ENCODE results near the gene CNTNAP2. TPM values are rescaled to one million over a fixed set of nuclear protein-coding genes. Genes with fewer than 3 reads are reported as not detected.

Gene CNTNAP2
- total RNA-seq, 1 donor from 2014 or later: 5.4 TPM

GRCh38 chr7:146557971-146558469 lies 441.4 kb downstream of the CNTNAP2 start:
- peaks cover 8% of the 10 kb centered on the region for H3K9me3 Mint-ChIP-seq (ENCODE audit: unreplicated experiment)
- H3K27ac Mint-ChIP-seq (ENCODE audit: unreplicated experiment): no peak overlapping the region
- H3K36me3 Mint-ChIP-seq (ENCODE audit: low read depth, unreplicated experiment): no peaks in the 10 kb centered on the region
- no peaks in the 10 kb centered on the region for H3K4me1 Mint-ChIP-seq (ENCODE audit: unreplicated experiment)
- TF ChIP-seq, protein P1, sequence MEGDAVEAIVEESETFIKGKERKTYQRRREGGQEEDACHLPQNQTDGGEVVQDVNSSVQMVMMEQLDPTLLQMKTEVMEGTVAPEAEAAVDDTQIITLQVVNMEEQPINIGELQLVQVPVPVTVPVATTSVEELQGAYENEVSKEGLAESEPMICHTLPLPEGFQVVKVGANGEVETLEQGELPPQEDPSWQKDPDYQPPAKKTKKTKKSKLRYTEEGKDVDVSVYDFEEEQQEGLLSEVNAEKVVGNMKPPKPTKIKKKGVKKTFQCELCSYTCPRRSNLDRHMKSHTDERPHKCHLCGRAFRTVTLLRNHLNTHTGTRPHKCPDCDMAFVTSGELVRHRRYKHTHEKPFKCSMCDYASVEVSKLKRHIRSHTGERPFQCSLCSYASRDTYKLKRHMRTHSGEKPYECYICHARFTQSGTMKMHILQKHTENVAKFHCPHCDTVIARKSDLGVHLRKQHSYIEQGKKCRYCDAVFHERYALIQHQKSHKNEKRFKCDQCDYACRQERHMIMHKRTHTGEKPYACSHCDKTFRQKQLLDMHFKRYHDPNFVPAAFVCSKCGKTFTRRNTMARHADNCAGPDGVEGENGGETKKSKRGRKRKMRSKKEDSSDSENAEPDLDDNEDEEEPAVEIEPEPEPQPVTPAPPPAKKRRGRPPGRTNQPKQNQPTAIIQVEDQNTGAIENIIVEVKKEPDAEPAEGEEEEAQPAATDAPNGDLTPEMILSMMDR (IDR thresholded peaks at IDR 0.05; ENCODE audit: unreplicated experiment): no peak
- H3K27me3 Mint-ChIP-seq (ENCODE audit: unreplicated experiment): no peaks in the 10 kb centered on the region
- no peak for DNase-seq (ENCODE audit: low spot score)
- H3K4me3 Mint-ChIP-seq (ENCODE audit: unreplicated experiment): no peak overlapping the region

DNA sequence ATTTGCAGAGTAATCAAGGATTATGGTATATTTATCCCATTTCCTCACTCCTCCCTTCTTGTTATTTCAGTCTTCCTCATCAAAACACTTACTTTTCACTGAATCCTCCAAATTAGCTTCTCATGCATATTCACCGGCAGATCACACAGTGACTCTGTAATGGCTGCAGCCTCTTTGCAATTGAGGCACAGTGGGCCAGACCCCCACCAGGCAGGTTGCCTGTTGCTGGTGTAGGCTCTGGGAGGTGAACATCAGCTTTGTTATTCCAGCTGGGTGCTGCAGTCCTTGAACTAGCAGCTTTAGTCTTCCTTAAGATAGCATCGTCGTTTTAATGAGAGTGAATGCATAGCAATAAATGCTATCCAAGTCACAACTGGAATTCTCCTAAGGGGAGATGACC lies 449.3 kb downstream of the CNTNAP2 start:
- DNase-seq (ENCODE audit: low spot score): no peak
- H3K36me3 Mint-ChIP-seq (ENCODE audit: low read depth, unreplicated experiment): no peaks in the 10 kb centered on the region

DNA sequence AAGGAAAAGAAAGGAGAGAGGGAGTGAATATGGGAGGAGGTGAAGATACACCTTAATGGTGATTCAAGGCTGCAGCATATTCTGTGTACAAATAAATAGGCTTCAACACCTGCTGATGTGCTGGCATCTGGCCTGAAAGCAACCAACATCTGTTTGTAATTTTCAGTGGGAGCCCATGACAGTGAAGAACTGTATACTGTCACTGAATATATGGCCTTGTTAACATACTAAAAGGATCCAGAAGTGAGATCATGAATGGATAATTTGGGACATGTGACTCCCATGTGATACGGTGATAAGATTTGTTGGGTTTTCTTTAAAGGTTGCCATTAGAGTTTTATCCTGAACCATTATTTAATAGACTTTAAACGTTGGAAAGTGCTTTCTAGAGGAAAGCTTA lies 459.3 kb downstream of the CNTNAP2 start:
- DNase-seq (ENCODE audit: low spot score): no peak
- no peaks in the 10 kb centered on the region for H3K27me3 Mint-ChIP-seq (ENCODE audit: unreplicated experiment)
- no peaks in the 10 kb centered on the region for H3K4me1 Mint-ChIP-seq (ENCODE audit: unreplicated experiment)
- H3K9me3 Mint-ChIP-seq (ENCODE audit: unreplicated experiment): no peaks in the 10 kb centered on the region
- no peak overlapping the region for H3K27ac Mint-ChIP-seq (ENCODE audit: unreplicated experiment)
- no peaks in the 10 kb centered on the region for H3K36me3 Mint-ChIP-seq (ENCODE audit: low read depth, unreplicated experiment)
- TF ChIP-seq, protein P1 (IDR thresholded peaks at IDR 0.05; ENCODE audit: unreplicated experiment): no peak
- no peak overlapping the region for H3K4me3 Mint-ChIP-seq (ENCODE audit: unreplicated experiment)

More for the DNA sequence above, 449.3 kb downstream of the CNTNAP2 start:
- H3K4me3 Mint-ChIP-seq (ENCODE audit: unreplicated experiment): no peak overlapping the region
- H3K4me1 Mint-ChIP-seq (ENCODE audit: unreplicated experiment): no peaks in the 10 kb centered on the region
- no peak overlapping the region for H3K27ac Mint-ChIP-seq (ENCODE audit: unreplicated experiment)
- H3K27me3 Mint-ChIP-seq (ENCODE audit: unreplicated experiment): no peaks in the 10 kb centered on the region
- peaks cover 4% of the 10 kb centered on the region for H3K9me3 Mint-ChIP-seq (ENCODE audit: unreplicated experiment)
- TF ChIP-seq, protein P1 (IDR thresholded peaks at IDR 0.05; ENCODE audit: unreplicated experiment): no peak

DNA sequence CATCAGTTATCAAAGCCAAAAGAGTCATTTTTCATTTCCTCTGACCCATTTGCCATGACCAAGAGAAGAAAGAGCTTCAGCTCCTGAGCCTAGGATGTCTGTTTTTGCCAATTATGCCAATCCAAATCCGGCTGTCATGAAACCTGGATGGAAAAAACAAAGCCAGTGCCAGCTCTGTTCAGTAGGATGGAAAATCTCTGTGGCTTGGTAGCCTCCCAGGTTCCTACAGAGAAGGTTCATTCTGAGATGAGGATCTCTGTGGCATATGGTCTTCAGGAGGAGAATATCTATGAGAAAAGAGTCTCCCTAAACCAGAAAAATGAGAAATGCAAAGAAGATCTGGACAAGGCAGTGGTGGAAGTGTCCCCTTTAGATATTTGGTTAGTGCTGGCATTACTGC lies 475.4 kb downstream of the CNTNAP2 start:
- no peak for DNase-seq (ENCODE audit: low spot score)
- TF ChIP-seq, protein P1 (IDR thresholded peaks at IDR 0.05; ENCODE audit: unreplicated experiment): no peak
- Mint-ChIP-seq H3K4me1 (ENCODE audit: unreplicated experiment) (no peaks in the 10 kb centered on the region), H3K27ac (ENCODE audit: unreplicated experiment) (no peak overlapping the region), H3K27me3 (ENCODE audit: unreplicated experiment) (no peaks in the 10 kb centered on the region), H3K36me3 (ENCODE audit: low read depth, unreplicated experiment) (no peaks in the 10 kb centered on the region), H3K9me3 (ENCODE audit: unreplicated experiment) (peaks cover 10% of the 10 kb centered on the region), H3K4me3 (ENCODE audit: unreplicated experiment) (no peak overlapping the region)

- no peaks in the 10 kb centered on the region for H3K27me3 Mint-ChIP-seq (ENCODE audit: unreplicated experiment)
- H3K27ac Mint-ChIP-seq (ENCODE audit: unreplicated experiment): no peak overlapping the region
- TF ChIP-seq, protein P1 (IDR thresholded peaks at IDR 0.05; ENCODE audit: unreplicated experiment): no peak
- no peak overlapping the region for H3K4me3 Mint-ChIP-seq (ENCODE audit: unreplicated experiment)
- no peaks in the 10 kb centered on the region for H3K36me3 Mint-ChIP-seq (ENCODE audit: low read depth, unreplicated experiment)
- no peaks in the 10 kb centered on the region for H3K4me1 Mint-ChIP-seq (ENCODE audit: unreplicated experiment)
- no peaks in the 10 kb centered on the region for H3K9me3 Mint-ChIP-seq (ENCODE audit: unreplicated experiment)
- DNase-seq (ENCODE audit: low spot score): no peak
Observed at GRCh38 chr7:146606628-146607027, 490.0 kb downstream of the CNTNAP2 start.
